Measurements from ENCODE around the gene HTATSF1.

HTATSF1 gene

GRCh38 chrX:136497556-136498052 lies at the start of gene HTATSF1:
TSS of gene HTATSF1 (plus strand) at chrX:136497592. CDS start at chrX:136497685, 93 bp downstream.
- DNase-seq = no peak

GRCh38 chrX:136447968-136448367 lies 49.4 kb upstream of the HTATSF1 start:
- DNase-seq = no peak

- DNase-seq = no peak
Measured at GRCh38 chrX:136450050-136450830, 47.2 kb upstream of the HTATSF1 start.

GRCh38 chrX:136452614-136453013 lies 44.8 kb upstream of the HTATSF1 start:
- no peak for DNase-seq

GRCh38 chrX:136453114-136453513 lies 44.3 kb upstream of the HTATSF1 start:
- no peak for DNase-seq

GRCh38 chrX:136453771-136454170 lies 43.6 kb upstream of the HTATSF1 start:
- DNase-seq = no peak

GRCh38 chrX:136456133-136456532 lies 41.3 kb upstream of the HTATSF1 start:
- no peak for DNase-seq

- no peak for DNase-seq
Measured at GRCh38 chrX:136457303-136457917, 40.0 kb upstream of the HTATSF1 start.

GRCh38 chrX:136464589-136464988 lies 32.8 kb upstream of the HTATSF1 start:
- no peak for DNase-seq

GRCh38 chrX:136467303-136467702 lies 30.1 kb upstream of the HTATSF1 start:
- DNase-seq = no peak

GRCh38 chrX:136468391-136469103 lies 28.8 kb upstream of the HTATSF1 start:
- no peak for DNase-seq

GRCh38 chrX:136473663-136474062 lies 23.7 kb upstream of the HTATSF1 start:
- no peak for DNase-seq

- no peak for DNase-seq
Measured at GRCh38 chrX:136475236-136475635, 22.2 kb upstream of the HTATSF1 start.

GRCh38 chrX:136476501-136476900 lies 20.9 kb upstream of the HTATSF1 start:
- no peak for DNase-seq

GRCh38 chrX:136477026-136477425 lies 20.4 kb upstream of the HTATSF1 start:
- no peak for DNase-seq

GRCh38 chrX:136480383-136480782 lies 17.0 kb upstream of the HTATSF1 start:
- no peak for DNase-seq

GRCh38 chrX:136487647-136488046 lies 9.7 kb upstream of the HTATSF1 start, which contains the start of gene BRS3:
TSS of gene BRS3 (plus strand) at chrX:136487947. CDS start at chrX:136488115, 168 bp downstream.
- no peak for DNase-seq

GRCh38 chrX:136488706-136489105 lies 8.7 kb upstream of the HTATSF1 start:
- no peak for DNase-seq

- no peak for DNase-seq
Measured at GRCh38 chrX:136491832-136492231, 5.6 kb upstream of the HTATSF1 start.

- no peak for DNase-seq
Measured at GRCh38 chrX:136493011-136493410, 4.4 kb upstream of the HTATSF1 start.

- no peak for DNase-seq
Measured at GRCh38 chrX:136495043-136495442, 2.3 kb upstream of the HTATSF1 start.

- DNase-seq = no peak
Measured at GRCh38 chrX:136496186-136496763, 1.1 kb upstream of the HTATSF1 start.

All from stimulated activated CD4-positive, alpha-beta T cell treated with anti-CD3 and anti-CD28 coated beads, Interleukin-1b, Interleukin-23, amount 100 ng/mL, for 48 hours (primary cell).